GM18951 (cell line): ENCODE measurements around the gene HPCA.

Experiments used
- POLR2A ChIP-seq: IDR thresholded peaks from 4 replicates; pipeline ENCODE4 v1.6.1; 2011; ENCODE audit warnings: mild to moderate bottlenecking; ENCODE audit not compliant: insufficient read length, insufficient read depth; ENCODE audit errors: extremely low read depth
- in situ Hi-C: fragments of 300-500 bp; cut with MboI; formaldehyde crosslinking; loops from one replicate; pipeline ENCODE4 v1.12.0; 2022; ENCODE audit warnings: low sequenced_read_pairs, mixed read lengths, inconsistent platforms; ENCODE audit not compliant: unreplicated experiment

The HPCA gene

DNA sequence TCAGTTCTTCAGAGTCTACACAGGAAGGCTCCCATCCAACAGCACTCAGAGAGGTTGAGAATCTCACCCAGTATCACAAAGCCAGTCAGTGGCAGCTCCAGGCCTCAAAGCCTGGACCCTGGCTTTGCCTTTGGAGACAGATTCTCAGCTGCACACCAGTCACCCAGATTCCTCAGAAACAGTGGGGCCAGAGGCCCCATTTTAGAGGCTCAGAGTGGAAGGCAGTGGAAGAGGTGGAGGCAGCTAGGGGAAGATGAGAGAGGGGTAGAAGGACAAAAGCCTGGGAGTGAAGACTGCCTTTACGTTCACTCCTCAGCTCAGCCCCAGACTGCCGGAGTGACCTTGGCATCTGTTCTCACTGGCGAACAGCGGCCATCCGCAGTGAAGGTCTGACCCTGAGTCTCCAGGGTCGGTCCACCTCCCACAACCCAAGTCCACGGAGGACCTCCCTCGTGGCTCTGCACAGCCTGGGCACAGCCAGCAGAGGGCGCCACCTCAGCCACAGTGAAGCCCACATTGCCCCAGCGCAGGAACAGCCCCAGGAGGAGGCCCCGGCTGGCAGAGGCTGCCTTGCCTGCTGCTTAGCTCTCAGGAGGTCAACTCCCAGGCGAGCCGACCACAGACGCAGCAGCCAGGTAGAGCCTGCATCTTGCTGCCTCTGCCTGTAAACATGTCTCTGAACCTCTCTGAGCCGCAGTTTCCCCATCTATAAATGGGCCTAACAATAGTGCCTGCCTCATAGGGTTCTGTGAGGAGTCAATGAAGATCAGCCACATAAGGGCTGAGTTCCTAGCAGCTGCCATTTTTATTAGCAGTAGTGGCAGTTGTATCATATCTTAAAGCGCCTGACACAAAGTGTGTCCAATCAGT lies 9.7 kb upstream of the HPCA start:
- TF ChIP-seq POLR2A, result no peak
- in situ Hi-C loops, result no loop called here

DNA sequence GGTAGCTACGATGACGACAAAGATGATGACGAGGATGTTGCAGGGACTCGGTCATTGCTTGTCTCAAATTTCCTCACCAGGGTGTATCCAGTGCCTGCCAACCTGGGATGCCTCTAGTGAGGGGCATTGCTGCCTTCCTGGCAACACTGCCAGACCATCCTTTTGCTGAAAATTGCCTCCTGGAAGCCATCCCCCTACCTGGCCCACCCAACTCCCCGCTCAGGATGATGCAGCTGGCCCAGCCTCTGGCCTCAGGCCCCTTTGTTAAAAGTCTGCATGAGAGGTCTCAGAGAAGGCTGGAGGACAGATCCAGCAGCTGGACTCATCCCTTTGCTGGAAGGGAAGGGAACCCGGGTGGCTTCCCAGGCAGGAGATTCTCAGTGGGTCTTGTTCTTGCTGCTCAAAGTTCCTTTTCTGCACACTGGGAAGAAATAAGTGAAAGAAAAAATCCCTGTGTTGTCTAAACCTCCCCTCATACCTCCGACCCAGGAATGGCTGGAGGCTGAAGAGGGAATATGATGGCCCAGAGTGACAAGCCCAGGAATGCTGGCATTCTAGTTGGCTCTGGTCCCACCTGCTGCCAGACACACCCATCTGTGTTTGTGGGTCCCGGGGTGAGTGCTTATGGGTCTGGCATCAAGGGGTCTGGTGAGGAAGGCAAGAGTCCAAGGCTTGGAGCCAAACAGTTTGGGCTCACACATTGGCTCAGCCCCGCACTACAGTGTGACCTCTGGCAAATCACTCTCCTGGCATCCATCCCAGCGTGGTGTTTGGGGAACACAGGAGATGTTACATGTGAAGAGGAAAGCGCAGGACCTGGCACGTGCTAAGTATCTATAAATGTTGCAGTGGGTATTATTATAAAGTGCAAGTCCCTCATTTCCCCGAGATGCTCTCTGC lies 8.8 kb upstream of the HPCA start:
- TF ChIP-seq POLR2A, result no peak
- in situ Hi-C loops, result no loop called here

DNA sequence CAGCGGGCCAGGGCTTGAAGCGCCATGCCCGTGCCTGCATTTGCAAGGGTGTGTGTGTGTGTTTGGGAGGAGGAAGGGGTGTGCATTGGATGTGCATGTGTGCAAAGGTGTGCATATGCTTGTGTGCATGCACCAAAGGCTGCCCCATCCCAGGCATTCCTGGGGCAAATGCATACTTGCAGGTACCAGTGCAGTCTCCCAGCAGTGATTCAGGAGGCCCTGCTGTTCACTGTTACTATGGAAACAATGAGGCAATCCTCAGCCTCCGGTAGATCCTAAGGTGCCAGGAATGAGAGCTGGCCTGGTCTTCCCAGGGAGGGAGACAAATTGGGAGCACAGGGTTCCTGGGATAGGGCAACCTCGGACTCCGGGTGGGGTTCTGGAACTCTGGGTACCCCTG lies 8.1 kb upstream of the HPCA start:
- in situ Hi-C loops, result no loop called here

DNA sequence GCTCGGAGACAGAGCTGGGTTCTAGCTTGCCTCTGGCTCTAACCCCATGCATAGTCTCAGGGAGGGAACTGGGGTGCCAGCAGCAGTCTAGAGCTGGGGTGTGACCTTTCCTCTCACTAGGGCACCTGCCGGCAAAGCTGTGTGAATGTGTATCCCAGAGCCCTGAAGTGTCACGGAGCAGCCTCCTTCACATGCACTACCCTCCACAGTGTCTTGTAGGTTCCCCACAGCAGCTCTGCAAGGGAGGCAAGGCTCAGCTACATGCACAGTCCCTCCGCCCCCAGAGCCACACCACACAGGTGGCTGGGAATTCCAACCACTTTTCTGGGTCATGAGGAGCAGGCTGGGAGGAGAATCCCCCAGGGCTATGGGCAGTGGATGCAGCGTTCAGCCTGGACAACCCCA lies 7.7 kb upstream of the HPCA start:
- TF ChIP-seq POLR2A, result no peak
- in situ Hi-C loops, result no loop called here

More for the DNA sequence above, 8.1 kb upstream of the HPCA start:
- no peak for TF ChIP-seq POLR2A

DNA sequence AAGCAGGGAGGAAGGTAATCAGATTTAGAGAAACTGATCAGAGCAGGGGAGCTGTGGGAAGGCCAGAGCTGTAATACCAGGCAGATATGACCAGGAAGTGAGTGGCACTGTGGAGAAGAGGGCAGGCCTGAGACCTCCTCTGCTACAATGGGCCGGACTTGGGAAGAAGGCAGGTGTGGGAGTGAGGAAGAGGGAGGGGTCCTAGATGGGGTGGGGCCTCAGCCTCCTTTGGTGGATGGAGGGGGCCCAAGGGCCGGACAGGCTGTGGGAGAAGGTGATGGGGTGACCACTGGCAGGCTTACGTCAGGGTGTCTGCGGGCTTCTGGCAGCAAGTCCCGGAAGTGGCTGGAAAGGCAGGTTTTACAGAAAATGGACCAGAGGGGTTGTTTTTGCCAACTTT lies 5.0 kb upstream of the HPCA start:
- in situ Hi-C loops, result no loop called here

DNA sequence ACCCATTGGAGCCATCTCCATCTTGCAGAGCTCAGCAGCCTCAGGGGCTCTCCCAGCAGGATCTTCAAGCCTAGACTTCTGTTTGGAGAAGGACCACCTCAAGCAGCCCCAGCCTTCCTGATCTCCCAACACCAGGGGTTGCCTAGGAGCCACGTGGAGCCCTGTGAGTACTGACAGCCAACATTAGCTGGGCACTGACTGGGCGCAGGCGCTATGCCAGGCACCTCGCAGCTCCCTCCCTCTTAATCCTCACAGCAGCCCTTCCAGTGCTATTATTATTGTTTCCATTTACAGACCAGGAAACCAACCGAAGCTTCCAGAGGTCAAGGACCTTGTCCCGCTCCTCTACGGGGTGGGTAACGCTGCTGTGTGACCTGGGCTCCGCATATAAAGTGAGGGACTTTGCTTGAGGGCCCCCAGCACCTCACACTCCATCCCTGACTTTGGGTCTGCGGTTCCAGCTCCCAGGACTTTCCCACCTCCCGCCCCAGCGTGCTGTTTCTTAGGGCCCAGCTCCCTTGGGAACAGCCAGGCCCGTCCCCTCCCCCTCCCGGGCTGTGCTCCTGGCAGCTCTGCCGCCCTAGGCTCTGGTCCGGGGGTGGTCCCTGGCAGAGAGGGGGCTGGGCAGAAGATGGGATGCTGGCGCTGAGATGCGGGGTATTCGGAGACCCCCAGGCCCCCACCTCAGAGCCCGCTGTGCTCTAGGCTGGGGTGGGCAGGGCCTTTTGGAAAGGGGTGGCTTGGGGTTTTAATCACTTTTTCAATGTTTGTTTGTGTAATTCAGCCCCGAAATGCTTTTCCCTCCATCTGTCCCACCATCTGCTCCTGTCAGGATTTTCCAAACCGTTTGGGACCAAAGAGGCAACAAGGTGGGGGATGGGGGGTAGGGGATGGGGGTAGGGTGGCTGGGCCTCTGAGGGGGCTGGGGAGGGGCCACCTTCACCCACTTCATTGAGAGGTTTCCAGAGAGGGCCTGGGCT lies 4.1 kb upstream of the HPCA start:
- in situ Hi-C loops, result no loop called here
- no peak for TF ChIP-seq POLR2A

More for the DNA sequence above, 5.0 kb upstream of the HPCA start:
- no peak for TF ChIP-seq POLR2A

DNA sequence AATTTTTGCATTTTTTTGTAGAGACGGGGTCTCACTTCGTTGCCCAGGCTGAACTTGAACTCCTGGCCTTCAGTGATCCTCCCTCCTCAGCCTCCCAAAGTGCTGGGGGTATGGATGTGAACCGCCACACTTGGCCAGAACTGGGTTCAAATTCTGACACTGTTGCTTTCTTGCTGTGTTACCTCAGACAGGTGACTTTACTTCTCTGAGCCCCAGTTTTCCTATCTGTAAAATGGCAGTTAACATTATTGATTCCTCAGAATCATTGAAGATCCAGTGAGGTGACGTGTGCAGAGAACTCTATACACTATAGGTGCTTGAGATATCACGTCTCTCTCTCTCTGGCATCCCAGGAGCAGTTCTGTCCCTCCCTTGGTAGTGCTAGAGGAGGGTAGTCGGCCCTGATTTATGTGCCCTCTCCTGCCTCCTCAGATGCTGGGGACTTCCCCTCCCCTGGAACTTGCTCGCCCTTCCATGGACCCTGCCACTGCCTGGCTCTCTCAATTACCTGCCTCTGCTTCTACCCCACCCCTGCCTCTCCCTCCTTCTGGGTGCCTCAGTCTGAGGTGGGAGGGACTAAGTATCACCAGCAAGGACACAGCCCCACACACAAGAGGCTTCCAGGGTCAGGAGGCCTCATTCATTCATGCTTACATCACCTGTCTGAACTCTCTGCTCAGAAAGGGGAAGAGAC lies 2.8 kb upstream of the HPCA start:
- in situ Hi-C loops, result no loop called here
- TF ChIP-seq POLR2A, result no peak

DNA sequence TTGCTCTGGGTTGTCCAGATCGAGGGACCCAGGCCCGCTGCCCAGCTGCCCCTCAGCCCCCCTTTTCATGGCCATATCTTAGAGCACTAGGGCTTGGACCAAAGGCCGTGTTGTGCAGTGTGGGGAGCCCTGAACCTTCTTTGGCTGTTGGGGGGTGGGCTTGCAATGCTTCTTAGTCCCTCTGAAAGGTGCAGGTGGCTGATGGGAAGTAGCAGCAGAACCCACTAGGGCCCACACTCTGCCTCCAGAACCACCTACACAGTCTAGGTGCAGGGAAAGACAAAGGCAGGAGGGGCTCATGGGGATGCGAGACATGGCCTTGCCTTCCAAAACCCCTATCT lies 2.3 kb upstream of the HPCA start:
- in situ Hi-C loops, result no loop called here
- TF ChIP-seq POLR2A, result no peak

DNA sequence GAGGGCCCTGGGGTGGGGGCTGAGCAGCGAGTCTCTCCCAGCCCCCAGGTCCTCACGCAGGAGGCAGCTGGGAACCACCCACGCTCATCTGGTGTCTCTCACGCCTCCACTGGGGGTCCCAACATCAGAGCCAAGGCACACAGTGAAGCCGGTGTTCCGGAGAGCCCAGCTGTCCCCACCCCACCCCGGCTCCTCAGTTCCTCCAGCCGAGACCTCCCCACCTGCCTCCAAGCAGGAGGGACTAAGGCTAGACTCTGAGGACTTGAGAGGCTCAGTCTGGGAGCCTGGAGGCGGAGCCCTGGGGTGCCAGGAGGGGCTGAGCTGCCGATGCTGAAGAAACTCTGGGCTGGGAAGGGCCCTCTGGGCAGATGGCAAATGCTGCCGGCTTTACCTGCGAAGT lies 1.6 kb upstream of the HPCA start:
- in situ Hi-C loops, result no loop called here
- no peak for TF ChIP-seq POLR2A

DNA sequence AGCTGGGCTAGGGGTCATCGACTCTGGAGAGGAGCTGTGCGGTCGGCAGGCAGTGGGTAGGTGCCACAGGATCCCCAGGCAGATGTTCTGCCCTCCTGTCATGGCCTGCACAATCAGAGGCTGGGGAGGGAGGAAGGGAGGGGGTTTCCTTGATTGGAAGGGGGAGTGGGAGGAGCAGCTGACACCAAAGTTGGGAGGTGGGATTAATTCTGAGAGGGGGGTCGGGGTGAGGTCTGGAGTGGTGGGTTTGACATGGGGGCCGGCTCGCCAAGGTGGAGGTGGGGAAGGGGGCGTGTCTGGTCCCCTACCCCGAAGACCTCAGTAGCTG lies 651 bp upstream of the HPCA start:
- in situ Hi-C loops, result no loop called here
- no peak for TF ChIP-seq POLR2A

DNA sequence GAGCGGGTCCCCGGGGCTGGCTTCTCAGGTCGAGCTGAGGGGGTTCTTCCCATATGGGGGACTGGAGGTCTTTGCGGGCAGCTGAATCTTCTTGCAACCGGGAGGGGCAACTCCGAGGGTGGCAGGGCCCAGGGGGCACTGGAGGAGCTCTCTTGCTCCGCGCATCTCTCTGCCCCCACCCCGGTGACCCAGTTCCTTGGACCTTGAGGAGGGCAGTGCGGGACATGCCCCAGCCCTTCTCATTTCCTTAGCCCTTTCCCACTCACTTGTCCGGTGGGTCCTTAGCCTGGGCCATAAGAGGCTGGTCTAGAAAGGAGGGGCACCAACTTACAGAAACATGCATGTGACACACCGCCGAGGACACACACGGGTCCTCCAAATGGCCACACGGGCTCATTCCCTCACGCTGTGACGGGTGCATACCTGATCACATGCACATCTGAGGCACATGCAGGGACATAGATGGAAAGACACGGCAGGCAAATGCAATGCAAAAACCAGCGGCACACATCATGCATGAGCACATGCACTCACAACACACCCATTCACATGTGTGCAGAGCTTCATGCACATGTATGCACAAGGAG lies 630 bp downstream of the HPCA start:
- in situ Hi-C loops, result no loop called here
- no peak for TF ChIP-seq POLR2A

DNA sequence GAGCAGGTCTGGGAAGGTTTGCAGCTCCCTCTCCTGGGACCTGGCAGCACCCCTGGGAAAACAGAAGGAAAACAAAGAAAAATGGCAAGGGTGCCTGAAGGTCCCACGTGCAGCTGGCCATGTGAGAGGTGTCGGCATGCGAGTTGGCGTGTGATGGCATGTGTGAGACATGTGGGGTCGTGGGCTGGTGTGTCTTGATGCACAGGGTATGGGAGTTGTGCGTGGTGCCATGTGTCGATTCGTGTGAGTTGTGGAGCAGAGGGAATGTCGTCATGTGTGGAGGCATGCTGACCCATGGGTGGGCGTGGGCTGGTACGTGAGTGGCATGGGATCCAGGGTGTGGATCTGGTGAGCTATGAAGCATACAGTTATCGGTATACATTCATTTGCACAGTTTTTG lies 1.3 kb downstream of the HPCA start:
- TF ChIP-seq POLR2A, result no peak
- in situ Hi-C loops, result no loop called here
